Measurements from ENCODE around the gene PNLIPRP3.
"Not testable (repeated sequence)": the region's sequence is repeated elsewhere in the genome, so short reads cannot be mapped to it uniquely, and the experiment has no call there.

PNLIPRP3 gene

DNA sequence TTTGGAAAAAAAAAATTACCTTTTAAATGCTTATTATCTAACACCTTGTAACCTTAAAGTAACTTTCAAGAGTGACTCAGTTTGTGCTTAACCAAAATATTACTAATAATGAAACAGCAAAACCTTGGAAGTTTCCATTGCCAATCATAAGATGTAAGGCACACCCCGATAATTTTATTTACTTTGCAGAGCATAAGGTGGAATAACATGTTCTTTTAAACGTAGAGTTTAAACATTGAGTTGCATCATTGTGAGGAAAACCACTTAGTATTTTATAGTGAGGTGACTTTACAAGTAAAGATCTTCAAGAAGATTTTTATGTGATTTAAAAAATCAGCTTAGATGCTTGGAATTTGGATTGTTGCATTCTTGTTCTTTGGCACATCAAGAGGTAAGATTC is at the start of gene PNLIPRP3:
PNLIPRP3 (plus strand) TSS at position 177 of the 400 bp plus-strand sequence; CDS start at position 343, 166 bp downstream.
- FAIRE-seq (no peak), DNase-seq (ENCODE audit: extremely low spot score, insufficient read length, low read depth) (no peak)

DNA sequence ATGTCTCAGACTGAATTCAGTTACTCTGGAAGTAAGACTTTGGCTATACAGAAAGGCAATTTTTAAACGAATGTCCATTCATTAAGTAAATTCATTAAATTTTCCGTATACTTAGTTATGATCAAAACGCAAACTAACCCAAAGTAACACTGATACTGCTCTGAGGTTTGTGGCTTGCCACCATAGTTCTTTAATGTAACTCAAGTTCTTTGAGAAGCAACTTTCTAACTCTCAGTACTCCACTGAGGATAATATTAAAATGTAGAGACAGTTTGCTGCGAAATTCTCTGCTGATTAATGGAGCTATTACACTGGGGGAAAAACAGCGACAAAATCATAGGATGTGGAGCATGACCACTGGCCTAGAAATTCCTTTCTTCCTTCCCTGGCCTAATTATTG is 45.4 kb upstream of the PNLIPRP3 start:
- FAIRE-seq: no peak
- no peak for DNase-seq (ENCODE audit: extremely low spot score, insufficient read length, low read depth)

DNA sequence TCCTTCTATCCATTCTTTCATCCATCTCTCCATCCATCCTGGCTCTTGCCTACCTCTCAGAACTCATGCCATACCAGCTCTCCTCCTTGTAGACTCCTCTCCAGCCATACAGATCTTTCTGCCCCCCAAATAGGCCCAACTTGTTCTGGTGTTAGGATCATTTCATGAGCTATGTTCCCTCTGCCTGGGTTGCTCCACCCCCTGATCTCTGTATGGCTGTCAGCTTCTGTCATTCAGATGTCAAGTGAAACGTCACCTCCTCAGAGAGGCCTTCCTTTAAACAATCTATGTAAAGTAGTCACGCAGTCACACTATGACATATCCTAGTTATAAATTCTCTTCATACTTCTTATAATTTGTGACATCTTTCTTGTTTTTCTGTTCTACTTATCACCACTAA is 42.3 kb upstream of the PNLIPRP3 start:
- DNase-seq (ENCODE audit: extremely low spot score, insufficient read length, low read depth) (no peak), FAIRE-seq (no peak)

DNA sequence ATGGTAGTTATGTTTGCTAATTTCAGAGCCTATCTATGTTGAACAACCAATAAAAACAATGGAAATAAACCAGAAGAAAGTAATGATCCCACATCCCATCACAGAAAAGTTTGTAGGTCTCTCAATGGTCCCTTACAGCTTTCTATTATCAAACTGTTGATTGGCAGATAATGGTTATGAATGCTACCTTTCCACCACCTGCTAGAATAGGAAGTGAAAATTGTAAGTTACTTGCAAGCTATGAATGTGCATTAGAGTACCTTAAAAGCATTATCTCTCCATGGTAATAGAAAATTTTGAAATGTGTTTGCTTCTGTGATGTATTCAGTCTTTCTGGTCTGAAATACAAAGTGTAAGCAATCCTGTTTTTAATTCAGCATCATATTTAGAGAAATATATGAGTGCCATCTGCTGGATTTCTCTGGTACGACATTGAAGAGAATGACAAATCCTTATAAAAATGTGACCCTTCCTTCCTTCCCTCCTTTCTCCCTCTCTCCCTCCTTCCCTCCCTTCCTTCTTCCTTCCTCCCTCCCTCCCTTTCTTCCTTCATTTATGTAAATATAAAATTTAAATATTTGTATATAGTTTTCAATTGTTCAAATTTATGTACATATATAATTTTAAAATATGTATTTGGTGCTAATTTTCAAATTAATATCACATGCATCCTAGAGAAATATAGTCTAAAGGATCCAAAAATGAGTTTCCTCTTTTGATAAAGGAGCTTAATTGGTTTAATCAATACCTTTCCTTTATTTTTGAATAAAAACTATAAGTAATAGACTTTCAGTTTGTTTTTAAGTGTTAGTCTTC is 41.4 kb upstream of the PNLIPRP3 start:
- DNase-seq (ENCODE audit: extremely low spot score, insufficient read length, low read depth): no peak
- no peak for FAIRE-seq

DNA sequence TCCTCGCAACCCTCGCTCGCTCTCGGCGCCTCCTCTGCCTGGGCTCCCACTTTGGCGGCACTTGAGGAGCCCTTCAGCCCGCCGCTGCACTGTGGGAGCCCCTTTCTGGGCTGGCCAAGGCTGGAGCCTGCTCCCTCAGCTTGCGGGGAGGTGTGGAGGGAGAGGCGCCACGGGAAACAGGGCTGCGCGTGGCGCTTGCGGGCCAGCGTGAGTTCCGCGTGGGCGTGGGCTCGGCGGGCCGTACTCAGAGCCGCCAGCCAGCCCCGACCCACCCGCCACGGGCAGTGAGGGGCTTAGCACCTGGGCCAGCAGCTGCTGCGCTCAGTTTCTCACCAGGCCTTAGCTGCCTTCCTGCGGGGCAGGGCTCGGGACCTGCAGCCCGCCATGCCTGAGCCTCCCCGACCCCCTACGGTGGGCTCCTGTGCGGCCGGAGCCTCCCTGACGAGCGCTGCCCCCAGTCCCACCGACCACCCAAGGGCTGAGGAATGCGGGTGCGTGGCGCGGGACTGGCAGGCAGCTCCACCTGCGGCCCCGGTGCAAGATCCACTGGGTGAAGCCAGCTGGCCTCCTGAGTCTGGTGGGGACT is 34.3 kb upstream of the PNLIPRP3 start:
- not testable (repeated sequence) for FAIRE-seq; DNase-seq (ENCODE audit: extremely low spot score, insufficient read length, low read depth)

DNA sequence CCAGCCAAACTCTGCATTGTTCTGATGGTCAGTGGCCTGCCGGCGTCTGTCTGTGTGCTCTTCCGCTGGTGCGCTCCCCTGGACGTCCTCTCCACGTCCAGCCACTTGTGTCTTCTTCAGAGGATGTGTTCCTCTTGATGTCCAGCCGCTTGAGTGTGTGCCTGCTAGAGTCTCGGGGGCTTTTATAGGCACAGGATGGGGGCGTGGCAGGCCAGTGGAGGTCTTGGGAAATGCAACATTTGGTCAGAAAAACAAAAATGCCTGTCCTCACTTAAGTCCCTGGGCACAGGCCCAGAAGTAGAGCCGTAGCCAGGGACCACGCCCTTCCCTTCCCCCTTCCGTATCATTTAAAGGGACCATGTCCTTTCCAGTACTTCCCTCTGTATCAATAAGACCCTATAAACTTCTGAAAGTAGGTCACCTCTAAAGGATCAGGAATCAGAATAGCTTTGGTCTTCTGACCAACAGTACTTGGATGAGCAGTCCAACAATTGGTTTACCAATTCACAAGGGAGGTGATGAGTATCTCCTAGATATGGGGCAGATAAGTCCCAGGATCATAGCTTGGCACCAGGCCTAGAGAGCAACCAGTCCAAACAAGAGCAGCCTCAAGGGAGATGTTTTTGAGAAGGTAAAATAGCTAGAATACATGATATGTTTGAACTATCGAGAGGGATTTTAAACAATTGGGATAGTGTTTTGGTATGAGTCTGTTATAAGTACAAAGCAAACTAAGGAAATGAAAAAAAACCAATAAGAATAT is 32.2 kb upstream of the PNLIPRP3 start:
- no peak for DNase-seq (ENCODE audit: extremely low spot score, insufficient read length, low read depth)
- no peak for FAIRE-seq

DNA sequence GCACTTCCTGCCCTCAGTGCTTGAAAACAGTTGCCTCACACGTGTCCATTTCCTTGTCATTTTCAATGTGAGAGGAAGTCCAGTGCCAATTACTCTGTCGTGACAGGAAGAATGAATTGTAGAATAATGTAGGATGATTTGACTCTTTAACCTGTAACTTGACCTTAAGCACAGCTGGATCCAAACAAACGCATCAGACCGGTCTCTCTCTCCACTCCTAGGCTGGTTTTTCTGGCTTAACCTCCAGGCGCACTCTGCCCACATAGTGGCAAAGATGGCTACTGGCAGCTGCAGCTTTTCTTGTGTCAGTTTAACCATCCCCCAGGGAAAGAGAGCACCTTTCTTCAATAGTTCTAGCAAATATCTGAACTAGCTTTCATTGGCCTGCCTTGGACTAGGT is 29.4 kb upstream of the PNLIPRP3 start:
- no peak for DNase-seq (ENCODE audit: extremely low spot score, insufficient read length, low read depth)
- FAIRE-seq: no peak

DNA sequence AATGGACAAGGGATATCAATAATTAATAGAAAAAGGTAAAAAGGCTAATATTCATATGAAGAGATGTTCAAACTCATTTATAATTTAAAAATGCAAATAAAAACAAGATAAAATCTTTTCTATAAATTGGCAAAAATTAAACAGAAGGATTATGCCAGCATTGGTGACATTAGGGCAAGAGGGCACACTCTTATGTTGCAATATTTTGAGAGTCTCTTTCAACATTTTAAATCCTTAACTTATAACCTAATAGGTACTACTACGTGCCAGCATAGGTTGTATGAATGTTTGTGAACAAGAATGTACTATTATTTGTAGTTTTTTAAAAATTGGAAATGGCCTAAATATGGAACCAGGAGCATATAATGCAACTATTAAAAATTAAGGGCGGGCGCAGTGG is 24.8 kb upstream of the PNLIPRP3 start:
- FAIRE-seq: no peak
- no peak for DNase-seq (ENCODE audit: extremely low spot score, insufficient read length, low read depth)

DNA sequence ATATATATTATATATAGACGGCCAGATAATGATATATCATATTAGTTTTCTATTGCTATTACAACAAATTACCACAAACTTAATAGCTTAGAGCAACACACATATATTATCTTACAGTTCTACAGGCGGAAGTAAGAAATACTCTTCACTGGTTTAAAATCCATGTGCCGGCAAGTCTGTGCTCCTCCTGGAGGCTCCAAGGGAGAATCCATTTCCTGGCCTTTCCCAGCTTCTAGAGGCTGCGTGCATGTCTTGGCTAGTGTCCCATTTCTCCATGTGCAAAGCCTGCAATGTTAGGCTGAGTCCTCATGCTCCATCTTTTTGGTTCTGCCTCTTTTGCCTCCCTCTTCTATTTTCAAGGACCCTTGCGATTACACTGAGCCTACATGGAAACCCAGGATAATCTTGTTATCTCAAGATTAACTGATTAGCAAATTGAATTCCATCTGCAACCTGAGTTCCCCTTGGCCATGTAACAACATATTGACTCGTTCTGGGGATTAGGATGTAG is 23.9 kb upstream of the PNLIPRP3 start:
- DNase-seq (ENCODE audit: extremely low spot score, insufficient read length, low read depth) (no peak), FAIRE-seq (no peak)

DNA sequence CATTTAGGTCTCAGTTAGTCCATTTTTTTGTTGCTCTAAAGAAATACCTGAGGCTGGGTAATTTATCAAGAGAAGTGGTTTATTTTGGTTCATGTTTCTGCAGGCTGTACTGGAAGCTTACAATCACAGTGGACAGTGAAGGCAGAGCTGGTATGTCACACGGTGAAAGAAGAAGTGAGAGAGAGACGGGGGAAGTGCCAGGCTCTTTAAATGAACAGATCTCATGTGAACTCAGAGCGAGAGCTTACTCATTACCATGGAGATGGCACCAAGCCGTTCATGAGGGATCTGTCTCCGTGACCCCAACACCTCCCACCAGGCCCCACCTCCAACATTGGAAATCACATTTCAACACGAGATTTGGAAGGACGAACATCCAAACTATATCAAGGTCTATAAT is 18.9 kb upstream of the PNLIPRP3 start:
- no peak for DNase-seq (ENCODE audit: extremely low spot score, insufficient read length, low read depth)
- no peak for FAIRE-seq

DNA sequence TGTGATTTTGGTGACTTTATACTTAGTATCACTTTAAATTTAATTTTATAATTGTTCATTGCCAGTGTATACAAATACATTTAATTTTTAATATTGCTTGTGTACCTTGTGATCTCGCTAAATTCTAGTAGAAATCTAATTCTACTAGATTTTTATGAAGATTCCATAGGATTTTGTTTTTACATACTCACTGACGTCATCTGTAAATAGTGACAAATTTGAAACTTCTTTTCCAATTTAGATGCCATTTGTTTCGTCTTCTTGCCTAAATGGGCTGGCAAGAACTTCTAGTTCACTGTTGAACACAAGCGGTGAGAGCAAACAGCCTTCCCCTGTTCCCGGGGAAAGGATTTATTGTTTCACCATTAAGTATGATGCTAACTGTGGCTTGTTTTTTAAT is 17.3 kb upstream of the PNLIPRP3 start:
- no peak for DNase-seq (ENCODE audit: extremely low spot score, insufficient read length, low read depth)
- no peak for FAIRE-seq

DNA sequence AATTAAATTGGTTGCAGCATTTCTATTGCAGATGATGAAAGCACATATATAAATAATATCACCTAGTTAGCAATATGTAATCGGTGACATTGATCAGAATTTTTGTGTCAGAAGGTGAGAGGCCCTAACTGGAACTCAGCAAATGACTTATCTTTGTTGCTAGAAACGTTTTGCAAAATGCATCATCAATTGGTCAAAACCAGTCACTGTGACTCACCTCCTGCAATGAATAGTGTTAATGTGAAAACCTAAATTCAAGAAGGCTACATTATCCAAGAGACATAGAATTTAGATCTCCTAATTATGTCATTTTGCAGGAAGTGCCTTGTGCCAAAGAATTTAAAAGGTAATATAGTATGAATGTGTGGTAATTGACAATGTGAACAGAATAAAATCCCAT is 9.8 kb upstream of the PNLIPRP3 start:
- DNase-seq (ENCODE audit: extremely low spot score, insufficient read length, low read depth) (no peak), FAIRE-seq (no peak)

DNA sequence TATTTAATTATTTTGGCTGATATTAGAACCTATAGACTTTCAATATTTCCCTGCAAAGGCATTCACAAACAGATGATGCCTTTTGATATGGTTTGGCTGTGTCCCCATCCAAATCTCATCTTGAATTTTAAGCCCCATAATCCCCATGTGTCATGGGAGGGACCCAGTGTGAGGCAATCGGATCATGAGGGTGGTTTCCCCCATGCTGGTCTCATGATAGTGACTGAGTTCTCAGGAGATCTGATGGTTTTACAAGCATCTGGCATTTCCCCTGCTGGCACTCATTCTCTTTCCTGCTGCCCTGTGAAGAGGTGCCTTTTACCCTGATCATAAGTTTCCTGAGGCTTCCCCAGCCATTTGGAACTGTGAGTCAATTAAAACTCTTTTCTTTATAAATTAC is 9.3 kb upstream of the PNLIPRP3 start:
- no peak for FAIRE-seq
- DNase-seq (ENCODE audit: extremely low spot score, insufficient read length, low read depth): no peak

DNA sequence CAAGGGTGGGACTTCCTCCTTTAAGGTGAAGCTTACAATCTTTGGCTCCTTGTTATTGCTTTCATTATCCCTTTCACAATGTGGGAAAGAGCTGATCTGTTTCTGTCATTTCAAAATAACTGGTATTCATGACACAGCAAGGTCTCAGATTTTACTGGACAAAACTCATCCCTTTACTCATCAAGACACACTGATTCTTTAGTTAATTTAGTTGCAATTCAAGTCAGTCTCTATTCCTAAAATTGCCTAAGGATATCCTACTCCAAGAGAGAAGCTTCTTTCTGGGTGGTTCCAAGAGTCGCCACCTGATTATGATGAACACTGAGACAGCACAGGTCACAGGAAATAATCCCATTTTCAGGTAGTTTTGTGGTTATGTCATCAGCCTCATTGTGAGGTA is 5.8 kb upstream of the PNLIPRP3 start:
- FAIRE-seq (no peak), DNase-seq (ENCODE audit: extremely low spot score, insufficient read length, low read depth) (no peak)

DNA sequence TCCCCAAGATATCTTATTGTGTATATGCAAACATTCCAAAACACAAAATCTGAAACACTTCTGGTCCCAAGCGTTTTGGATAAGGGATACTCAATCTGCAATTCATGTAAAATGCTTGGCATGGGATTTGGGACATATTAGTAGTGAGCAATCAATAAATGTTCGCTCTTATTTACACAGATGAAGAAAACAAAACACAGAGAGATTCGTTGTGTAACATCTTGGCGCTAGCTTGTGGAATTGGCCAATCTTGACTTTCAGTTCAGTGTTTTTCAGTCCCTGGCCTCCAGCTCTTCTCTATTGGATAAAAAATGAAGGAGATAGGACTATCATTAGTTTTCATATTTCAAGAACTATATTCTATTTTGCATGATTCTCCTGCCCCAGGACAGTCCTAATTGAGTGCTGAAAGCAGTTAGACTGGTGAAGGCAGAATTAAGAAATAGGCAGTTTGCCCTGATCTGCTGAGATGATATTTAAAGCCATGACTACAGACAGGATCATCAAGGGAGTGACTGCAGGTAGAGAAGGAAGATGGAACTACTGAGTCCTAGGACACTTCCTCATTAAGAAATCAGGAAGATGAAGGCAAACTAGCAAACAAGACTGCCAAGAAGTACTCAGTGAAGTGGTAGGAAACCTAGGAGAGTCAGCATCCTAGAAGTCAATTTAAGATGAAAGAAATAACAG is 1.8 kb downstream of the PNLIPRP3 start:
- DNase-seq (ENCODE audit: extremely low spot score, insufficient read length, low read depth): no peak
- no peak for FAIRE-seq

DNA sequence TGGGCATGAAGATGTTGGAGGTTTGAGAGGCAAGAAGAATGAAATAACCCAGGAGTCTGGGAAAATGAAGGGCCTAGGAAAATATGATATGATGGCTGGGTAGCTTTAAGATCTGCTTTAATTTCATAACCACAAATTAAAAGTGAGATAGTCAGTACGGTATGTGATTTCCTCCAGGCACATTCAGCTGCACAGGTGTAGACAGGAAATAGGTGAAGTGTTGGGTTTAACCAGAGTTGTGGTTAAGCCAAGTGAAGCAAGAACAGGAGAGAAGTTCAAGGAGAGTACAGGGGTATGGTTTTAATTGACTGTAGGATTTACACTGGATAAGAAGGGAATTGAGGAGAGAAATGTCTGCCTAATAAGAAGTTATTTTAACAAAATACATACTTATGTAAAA is 2.6 kb downstream of the PNLIPRP3 start:
- FAIRE-seq (no peak), DNase-seq (ENCODE audit: extremely low spot score, insufficient read length, low read depth) (no peak)

DNA sequence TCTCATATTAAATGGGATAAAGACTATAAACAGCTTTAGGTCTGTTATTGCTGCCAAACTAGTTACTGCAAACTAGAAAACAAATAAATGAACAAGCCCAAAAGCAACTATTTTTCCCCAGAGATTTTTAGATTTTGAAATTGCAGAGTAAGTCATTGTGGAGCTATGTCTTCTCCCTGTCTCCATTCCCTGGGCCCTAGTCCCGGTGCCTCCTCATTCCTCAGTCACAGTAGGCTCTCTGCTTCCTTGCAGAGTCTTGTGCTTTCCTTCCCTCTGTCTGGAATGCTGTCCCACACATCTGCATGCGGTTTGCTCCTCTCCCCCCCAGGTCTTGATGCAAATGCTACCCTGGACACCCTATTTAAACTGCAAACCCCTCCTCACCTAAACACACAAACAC is 4.0 kb downstream of the PNLIPRP3 start:
- FAIRE-seq (no peak), DNase-seq (ENCODE audit: extremely low spot score, insufficient read length, low read depth) (no peak)

DNA sequence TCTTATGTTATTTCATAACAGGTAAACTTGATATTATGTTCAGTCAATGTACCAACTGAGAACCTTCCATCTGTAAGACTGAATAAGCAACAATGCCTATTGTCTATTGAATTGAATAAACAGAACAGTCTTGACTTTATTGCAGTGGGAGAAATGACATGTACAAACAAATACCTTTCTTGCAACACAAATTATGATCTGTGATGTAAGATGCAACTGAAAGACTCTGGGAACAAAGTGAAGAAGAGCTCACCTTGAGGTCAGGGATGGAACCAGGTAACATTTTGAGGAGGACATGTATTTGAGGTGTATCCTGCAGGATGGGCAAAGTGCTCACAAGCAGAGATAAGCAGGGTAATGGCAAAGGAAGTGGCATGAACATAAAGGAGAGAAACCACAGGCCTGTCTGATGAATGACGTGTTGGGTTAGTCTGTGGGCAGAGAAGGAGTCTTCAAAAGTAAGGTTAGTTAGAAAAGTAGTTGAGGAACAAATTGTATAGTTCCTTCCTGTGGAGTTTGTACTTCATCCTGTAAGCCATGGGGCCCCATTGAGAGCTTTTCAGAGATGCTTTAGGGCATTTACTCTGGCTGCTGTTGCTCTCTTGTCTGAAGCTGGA is 9.5 kb downstream of the PNLIPRP3 start:
- no peak for DNase-seq (ENCODE audit: extremely low spot score, insufficient read length, low read depth)
- FAIRE-seq: no peak

DNA sequence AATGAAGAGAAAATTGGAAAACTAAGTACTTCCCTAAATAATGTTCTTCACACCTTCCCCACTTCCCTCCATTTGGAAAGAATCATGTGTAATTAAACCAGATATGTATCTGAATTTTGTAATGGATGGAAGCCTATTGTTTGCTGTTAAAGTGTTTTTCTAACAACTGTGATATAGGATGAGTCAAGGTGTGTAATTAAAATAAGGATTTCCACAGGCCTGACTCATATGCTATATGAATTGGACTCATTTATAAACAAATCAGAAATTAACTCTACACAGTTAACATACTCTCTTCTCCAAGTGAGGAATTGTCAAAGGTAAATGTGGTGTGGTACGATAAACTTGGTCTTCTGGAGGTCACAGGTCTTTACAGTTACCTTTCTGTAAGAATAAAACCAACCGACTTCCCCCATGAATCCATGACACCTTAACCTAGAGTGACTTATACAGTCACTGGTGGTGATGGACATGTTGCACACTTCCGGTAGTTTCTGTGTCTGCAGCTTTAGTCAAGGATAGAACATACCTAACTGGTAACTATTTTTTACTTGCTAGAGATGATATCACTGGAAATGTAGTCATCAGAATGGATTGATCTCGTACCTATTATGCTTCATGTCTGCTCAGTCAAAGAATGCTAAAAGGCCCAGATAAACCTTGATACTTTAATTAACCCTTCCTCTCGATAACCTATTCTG is 12.8 kb downstream of the PNLIPRP3 start:
- no peak for FAIRE-seq
- no peak for DNase-seq (ENCODE audit: extremely low spot score, insufficient read length, low read depth)
